Adrenal gland (tissue), 12 donors: ENCODE results near the gene SLC22A3. TPM values are rescaled to one million over a fixed set of nuclear protein-coding genes. Genes with fewer than 3 reads are reported as not detected.

Experiments
- DNase-seq, 7 donors: peaks; one replicate each; pipeline ENCODE4 v3.0.0-alpha.2; 2019 to 2020
- H3K27ac ChIP-seq, 5 donors: fragments of 200-600 bp; sonication (generic) in 4 of 5; 1 replicate in 3 of 5; 2 replicates in 2 of 5; pipeline versions ENCODE4 v1.5.1 to v1.8.0; 2016 to 2020; ENCODE audit warnings: mild to moderate bottlenecking in 1 of 5
- H3K27me3 ChIP-seq: fragments of 200-600 bp; 2 replicates; pipeline ENCODE4 v1.8.0; 2021
- H3K36me3 ChIP-seq, 2 donors: fragments of 200-600 bp; replicated peaks in 1 of 2; 1 replicate in 1 of 2; 2 replicates in 1 of 2; pipeline versions ENCODE4 v1.5.1 to v1.8.0; 2018 to 2022
- H3K4me1 ChIP-seq, 2 donors: fragments of 200-600 bp; replicated peaks in 1 of 2; 1 replicate in 1 of 2; 2 replicates in 1 of 2; pipeline versions ENCODE4 v1.5.1 to v1.8.0; 2018 to 2021
- H3K4me3 ChIP-seq, 4 donors: fragments of 200-600 bp; sonication (generic) in 3 of 4; one replicate each; pipeline ENCODE4 v1.5.1; 2016 to 2018
- H3K9me3 ChIP-seq, 3 donors: fragments of 200-600 bp; sonication (generic) in 1 of 3; replicated peaks in 1 of 3; 1 replicate in 2 of 3; 2 replicates in 1 of 3; pipeline versions ENCODE4 v1.5.1 to v1.8.0; 2016 to 2021
- POLR2A ChIP-seq, 2 donors: fragments of 450-650 bp; IDR thresholded peaks; one replicate each; pipeline ENCODE4 v1.6.1; 2017; ENCODE audit warnings: antibody characterized with exemption in 2 of 2, mild to moderate bottlenecking in 2 of 2, moderate library complexity in 1 of 2
- WGBS, 4 donors: extraction: QIAGEN DNeasy Blood & Tissue Kit in 2 of 4; methylation state at CpG; one replicate each; pipeline versions ENCODE4 v1.1.5 to v1.1.7; 2013 to 2017; 5-methylcytosine and 5-hydroxymethylcytosine counted together
- intact Hi-C, 2 donors: fragments of 100-400 bp; cut with DNase I; formaldehyde crosslinking; loops; one replicate each; pipeline versions ENCODE4 v1.14.1 to v1.15.0; 2022 to 2023
- polyA plus RNA-seq, 3 donors: library from polyadenylated mRNA; stranded (reverse); fragments of 200-250 nt in 2 of 3; fragments of 350-450 nt in 1 of 3; fragmentation: Illumina TruSeq in 1 of 3; extraction: RNeasy Lipid Tissue Mini Kit (QIAGEN cat#74804) in 1 of 3; gene quantifications; one replicate each; pipeline ENCODE4 v1.2.3, GENCODE V29; 2013 to 2014
- total RNA-seq, 9 donors: library from RNA; depleted of rRNA in 4 of 9; stranded (reverse); fragments of >200 nt in 4 of 9; fragments of 120-200 nt in 1 of 9; fragmentation: NEBNext Ultra II Directional in 1 of 9; extraction: Animal tissue kit (Norgen Biotek cat#: 25700) in 1 of 9; gene quantifications; one replicate each; pipeline versions ENCODE4 v1.1.0 to v1.2.4, GENCODE V29; 2013 to 2023
- TF ChIP-seq, protein P1 (sequence below), 6 experiments: fragments of 450-650 bp in 4 of 6; fragments of 200-600 bp in 2 of 6; sonication (generic) in 1 of 6; IDR thresholded peaks; 1 replicate in 5 of 6; 2 replicates in 1 of 6; pipeline versions ENCODE4 v1.5.1 to v1.8.0; 2016 to 2021; ENCODE audit warnings: antibody characterized with exemption in 6 of 6, mild to moderate bottlenecking in 2 of 6, moderate library complexity in 1 of 6
- donor health status: healthy with polysubstance abuse.
- donor health status: Bipolar disorder and iron deficiency.
- donor health status: DM: yes; HTN: yes; CAD: no.
- donor health status: DM: no; HTN: no; CAD: no.
- donor health status: DM: no; HTN: no; CAD: no.
- donor health status: DM: yes; HTN: yes; CAD: no.

SLC22A3 gene
- total and polyA plus RNA-seq, 12 donors: 7.2 to 51.9 (median 31.2) TPM

- WGBS, 4 donors: 72 to 81% (median 78%) methylated on average over 8 of the region's 8 CpGs
- intact Hi-C loops: no loop called here
- Histone ChIP-seq H3K4me3 (no peak overlapping the region), H3K36me3 (no peaks in the 10 kb centered on the region), H3K9me3 (no peaks in the 10 kb centered on the region), H3K27ac (peak overlapping the region in 1 of 5 donors; percentile 21), H3K27me3 (no peaks in the 10 kb centered on the region), H3K4me1 (peaks cover 3 to 5% of the 10 kb centered on the region in 2 donors)
- DNase-seq: no peak
- TF ChIP-seq POLR2A (IDR thresholded peaks at IDR 0.05): no peak
- TF ChIP-seq, protein P1, sequence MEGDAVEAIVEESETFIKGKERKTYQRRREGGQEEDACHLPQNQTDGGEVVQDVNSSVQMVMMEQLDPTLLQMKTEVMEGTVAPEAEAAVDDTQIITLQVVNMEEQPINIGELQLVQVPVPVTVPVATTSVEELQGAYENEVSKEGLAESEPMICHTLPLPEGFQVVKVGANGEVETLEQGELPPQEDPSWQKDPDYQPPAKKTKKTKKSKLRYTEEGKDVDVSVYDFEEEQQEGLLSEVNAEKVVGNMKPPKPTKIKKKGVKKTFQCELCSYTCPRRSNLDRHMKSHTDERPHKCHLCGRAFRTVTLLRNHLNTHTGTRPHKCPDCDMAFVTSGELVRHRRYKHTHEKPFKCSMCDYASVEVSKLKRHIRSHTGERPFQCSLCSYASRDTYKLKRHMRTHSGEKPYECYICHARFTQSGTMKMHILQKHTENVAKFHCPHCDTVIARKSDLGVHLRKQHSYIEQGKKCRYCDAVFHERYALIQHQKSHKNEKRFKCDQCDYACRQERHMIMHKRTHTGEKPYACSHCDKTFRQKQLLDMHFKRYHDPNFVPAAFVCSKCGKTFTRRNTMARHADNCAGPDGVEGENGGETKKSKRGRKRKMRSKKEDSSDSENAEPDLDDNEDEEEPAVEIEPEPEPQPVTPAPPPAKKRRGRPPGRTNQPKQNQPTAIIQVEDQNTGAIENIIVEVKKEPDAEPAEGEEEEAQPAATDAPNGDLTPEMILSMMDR (IDR thresholded peaks at IDR 0.05): no peak
Observed at GRCh38 chr6:160393891-160394653, 45.9 kb downstream of the SLC22A3 start.

- Histone ChIP-seq H3K27me3 (no peaks in the 10 kb centered on the region), H3K4me3 (no peak overlapping the region), H3K27ac (peak overlapping the region in 1 of 5 donors; percentile 21), H3K9me3 (no peaks in the 10 kb centered on the region), H3K4me1 (peaks cover 3 to 5% of the 10 kb centered on the region in 2 donors), H3K36me3 (no peaks in the 10 kb centered on the region)
- intact Hi-C loops: no loop called here
- DNase-seq: no peak
- TF ChIP-seq, protein P1 (IDR thresholded peaks at IDR 0.05): no peak
- no peak for TF ChIP-seq POLR2A (IDR thresholded peaks at IDR 0.05)
- WGBS, 4 donors: 62 to 78% (median 70%) methylated on average over 2 of the region's 2 CpGs
Observed at GRCh38 chr6:160394654-160395035, 46.5 kb downstream of the SLC22A3 start.

DNA sequence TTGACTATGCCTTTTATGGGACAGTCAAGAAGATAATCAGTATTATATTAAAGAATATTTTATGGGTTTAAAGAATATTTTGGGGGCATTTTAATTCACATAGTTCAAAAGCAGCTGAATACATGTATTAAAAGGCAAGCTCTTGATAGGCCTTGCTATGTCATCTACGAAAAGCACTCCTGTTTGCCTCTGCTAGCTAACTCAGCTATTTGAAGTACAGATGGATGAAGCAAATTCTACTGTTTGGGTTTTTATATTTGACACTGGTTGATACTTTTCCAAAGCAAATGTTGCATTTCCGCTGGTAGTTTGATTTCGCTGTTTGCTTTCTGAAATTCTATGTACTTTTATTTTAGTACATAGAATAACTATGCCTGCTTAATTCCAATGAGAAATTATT is 47.0 kb downstream of the SLC22A3 start:
- peaks cover 3 to 5% of the 10 kb centered on the region in 2 donors for H3K4me1 ChIP-seq
- no peaks in the 10 kb centered on the region for H3K27me3 ChIP-seq
- H3K4me3 ChIP-seq: no peak overlapping the region
- DNase-seq: no peak
- no peak overlapping the region for H3K27ac ChIP-seq
- TF ChIP-seq, protein P1 (IDR thresholded peaks at IDR 0.05): no peak
- TF ChIP-seq POLR2A (IDR thresholded peaks at IDR 0.05): no peak
- 85 to 95% (median 93%) methylated on average over 3 of the region's 3 CpGs for WGBS, 4 donors
- intact Hi-C loops: no loop called here
- no peaks in the 10 kb centered on the region for H3K9me3 ChIP-seq
- no peaks in the 10 kb centered on the region for H3K36me3 ChIP-seq

GRCh38 chr6:160396292-160396691 is 48.1 kb downstream of the SLC22A3 start:
- no peak for TF ChIP-seq POLR2A (IDR thresholded peaks at IDR 0.05)
- TF ChIP-seq, protein P1 (IDR thresholded peaks at IDR 0.05): no peak
- intact Hi-C loops: no loop called here

More at GRCh38 chr6:160396292-160396691, 48.1 kb downstream of the SLC22A3 start:
- Histone ChIP-seq H3K27ac (no peak overlapping the region), H3K4me3 (no peak overlapping the region), H3K9me3 (no peaks in the 10 kb centered on the region), H3K4me1 (peaks cover 3 to 5% of the 10 kb centered on the region in 2 donors), H3K27me3 (no peaks in the 10 kb centered on the region), H3K36me3 (no peaks in the 10 kb centered on the region)
- WGBS, 4 donors: 68 to 86% (median 82%) methylated on average over 1 of the region's 1 CpG
- DNase-seq: no peak
